K562 (cell line): ENCODE data around the gene PIGB. TPM values are rescaled to one million over a fixed set of nuclear protein-coding genes. Genes with fewer than 3 reads are reported as not detected.

Source experiments
- CBX1 ChIP-seq: sonication (generic); IDR thresholded peaks from 2 replicates; pipeline ENCODE4 v1.6.1; 2016; ENCODE audit warnings: antibody characterized with exemption, low read depth, mild to moderate bottlenecking
- CHD1 ChIP-seq: fragments of 200-600 bp; sonication (generic); IDR thresholded peaks from one replicate; pipeline ENCODE4 v1.6.1; 2012; ENCODE audit warnings: mild to moderate bottlenecking, moderate library complexity, low read length, inconsistent platforms
- ETV1 ChIP-seq: fragments of 450-650 bp; conservative IDR thresholded peaks from 2 replicates; pipeline ENCODE4 v1.6.1; 2016; ENCODE audit warnings: missing genetic modification characterization, control low read depth, low read depth, missing compliant biosample characterization
- FOXK2 ChIP-seq, 2 experiments: fragments of 450-650 bp; IDR thresholded peaks in 1 of 2; conservative IDR thresholded peaks in 1 of 2; 2 replicates each; pipeline ENCODE4 v1.6.1; 2016; ENCODE audit warnings: low read depth in 2 of 2, mild to moderate bottlenecking in 1 of 2
- HDAC6 ChIP-seq: IDR thresholded peaks from 2 replicates; pipeline ENCODE4 v1.6.1; 2012; ENCODE audit warnings: low read depth, mild to moderate bottlenecking, control low read depth, inconsistent platforms, low read length, moderate library complexity
- HNRNPLL ChIP-seq: fragments of 200-400 bp; formaldehyde crosslinking; IDR thresholded peaks from 2 replicates; pipeline ENCODE4 v1.6.1; 2017; ENCODE audit warnings: low read length, low read depth, mild to moderate bottlenecking; ENCODE audit not compliant: poor library complexity, severe bottlenecking
- MXI1 ChIP-seq: IDR thresholded peaks from 2 replicates; pipeline ENCODE4 v1.6.1; 2011; ENCODE audit warnings: low read depth, mild to moderate bottlenecking, improper control_type of control experiment, low read length
- PTRF ChIP-seq: fragments of 450-650 bp; IDR thresholded peaks from 2 replicates; pipeline ENCODE4 v1.6.1; 2016; ENCODE audit warnings: mild to moderate bottlenecking, missing genetic modification characterization, missing compliant biosample characterization
- RAD21 ChIP-seq, 2 experiments: fragments of 250-450 bp in 1 of 2; fragments of 450-650 bp in 1 of 2; sonication (Bioruptor Pico) in 1 of 2; formaldehyde crosslinking in 1 of 2; IDR thresholded peaks in 1 of 2; conservative IDR thresholded peaks in 1 of 2; 2 replicates each; pipeline versions ENCODE4 v1.4.0 to v1.8.0; 2020 to 2022; ENCODE audit warnings: mild to moderate bottlenecking in 2 of 2, moderate library complexity in 1 of 2
- RCOR1 ChIP-seq, 2 experiments: IDR thresholded peaks; 2 replicates each; pipeline ENCODE4 v1.6.1; 2012; ENCODE audit warnings: low read depth in 2 of 2, low read length in 2 of 2, borderline replicate concordance in 1 of 2, improper control_type of control experiment in 1 of 2
- RNF2 ChIP-seq: sonication (generic); IDR thresholded peaks from 2 replicates; pipeline ENCODE4 v1.6.1; 2016
- RUNX1 ChIP-seq: sonication (generic); IDR thresholded peaks from 2 replicates; pipeline ENCODE4 v1.6.1; 2016; ENCODE audit warnings: antibody characterized with exemption, low read depth
- SETDB1 ChIP-seq: IDR thresholded peaks from one replicate; pipeline ENCODE4 v1.6.1; 2012; ENCODE audit warnings: low read length, control low read depth, inconsistent platforms
- SMARCA5 ChIP-seq: fragments of 450-650 bp; IDR thresholded peaks from 2 replicates; pipeline ENCODE4 v1.6.1; 2016
- STAT5A ChIP-seq: IDR thresholded peaks from 2 replicates; pipeline ENCODE4 v1.6.1; 2012; ENCODE audit warnings: low read length, inconsistent platforms, borderline replicate concordance
- TBP ChIP-seq: optimal IDR thresholded peaks from 2 replicates; pipeline ENCODE3; 2011; ENCODE audit warnings: low read depth, low read length, improper control_type of control experiment
- ZFPM2 ChIP-seq: fragments of 250-450 bp; sonication (Bioruptor Pico); IDR thresholded peaks from 2 replicates; pipeline ENCODE4 v1.5.1; 2022; ENCODE audit warnings: mild to moderate bottlenecking
- ZKSCAN3 ChIP-seq: fragments of 250-450 bp; sonication (Bioruptor Pico); IDR thresholded peaks from 2 replicates; pipeline ENCODE4 v1.4.0; 2020
- ZKSCAN8 ChIP-seq: fragments of 200-800 bp; sonication (Bioruptor generic); IDR thresholded peaks from 2 replicates; pipeline ENCODE4 v1.6.1; 2016; ENCODE audit warnings: missing genetic modification characterization, missing compliant biosample characterization
- ZNF282 ChIP-seq: sonication (generic); formaldehyde crosslinking; IDR thresholded peaks from 2 replicates; pipeline ENCODE4 v1.8.1; 2023; ENCODE audit warnings: missing genetic modification reagents
- ZNF561 ChIP-seq: fragments of 450-650 bp; formaldehyde crosslinking; conservative IDR thresholded peaks from 2 replicates; pipeline ENCODE4 v1.4.0; 2020; ENCODE audit warnings: mild to moderate bottlenecking, moderate library complexity
- polyA plus RNA-seq, 8 experiments: library from polyadenylated mRNA; depleted of rRNA in 4 of 8; stranded (reverse) in 5 of 8; unstranded in 3 of 8; fragments of >200 nt; fragmentation: Nextera tagmentation in 2 of 8; fragmentation: Illumina TruSeq in 1 of 8; extraction: Ambion mirVana in 2 of 8; extraction: Trizol in 1 of 8; gene quantifications; 2 replicates each; pipeline versions ENCODE4 v1.2.1 to v1.2.3, GENCODE V29; 2011 to 2014; ENCODE audit warnings: inconsistent platforms in 1 of 8, missing spikeins in 1 of 8
- total RNA-seq, 7 experiments: library from RNA; depleted of rRNA in 6 of 7; stranded (reverse); fragments of >200 nt in 6 of 7; fragmentation: Illumina TruSeq in 2 of 7; extraction: Trizol in 2 of 7; gene quantifications; 2 replicates each; pipeline versions ENCODE4 v1.2.1 to v1.2.3, GENCODE V29; 2011 to 2021; ENCODE audit warnings: low replicate concordance in 1 of 7
- TF ChIP-seq, protein P1 (sequence below): sonication (generic); formaldehyde crosslinking; IDR thresholded peaks from 2 replicates; pipeline ENCODE4 v1.9.0; 2022; ENCODE audit warnings: mild to moderate bottlenecking, missing genetic modification reagents
- TF ChIP-seq, protein P2 (sequence below): fragments of 450-650 bp; conservative IDR thresholded peaks from 2 replicates; pipeline ENCODE4 v1.6.1; 2016; ENCODE audit warnings: missing genetic modification characterization, low read depth, mild to moderate bottlenecking, control low read depth, missing compliant biosample characterization
- TF ChIP-seq, protein P3 (sequence below): fragments of 250-450 bp; sonication (Bioruptor Pico); IDR thresholded peaks from 2 replicates; pipeline ENCODE4 v1.8.0; 2021; ENCODE audit warnings: borderline replicate concordance, mild to moderate bottlenecking, moderate library complexity; ENCODE audit not compliant: poor library complexity, severe bottlenecking
- TF ChIP-seq, protein P4 (sequence below): fragments of 250-450 bp; sonication (Bioruptor Pico); IDR thresholded peaks from 2 replicates; pipeline ENCODE4 v1.9.0; 2021; ENCODE audit warnings: mild to moderate bottlenecking, inconsistent platforms

Gene PIGB
- total and polyA plus RNA-seq, 9 of the 15 experiments (the other 6 are each of a cell fraction or from before 2014, with no cell fraction given): 9.9 to 32.3 (median 18.2) TPM

DNA sequence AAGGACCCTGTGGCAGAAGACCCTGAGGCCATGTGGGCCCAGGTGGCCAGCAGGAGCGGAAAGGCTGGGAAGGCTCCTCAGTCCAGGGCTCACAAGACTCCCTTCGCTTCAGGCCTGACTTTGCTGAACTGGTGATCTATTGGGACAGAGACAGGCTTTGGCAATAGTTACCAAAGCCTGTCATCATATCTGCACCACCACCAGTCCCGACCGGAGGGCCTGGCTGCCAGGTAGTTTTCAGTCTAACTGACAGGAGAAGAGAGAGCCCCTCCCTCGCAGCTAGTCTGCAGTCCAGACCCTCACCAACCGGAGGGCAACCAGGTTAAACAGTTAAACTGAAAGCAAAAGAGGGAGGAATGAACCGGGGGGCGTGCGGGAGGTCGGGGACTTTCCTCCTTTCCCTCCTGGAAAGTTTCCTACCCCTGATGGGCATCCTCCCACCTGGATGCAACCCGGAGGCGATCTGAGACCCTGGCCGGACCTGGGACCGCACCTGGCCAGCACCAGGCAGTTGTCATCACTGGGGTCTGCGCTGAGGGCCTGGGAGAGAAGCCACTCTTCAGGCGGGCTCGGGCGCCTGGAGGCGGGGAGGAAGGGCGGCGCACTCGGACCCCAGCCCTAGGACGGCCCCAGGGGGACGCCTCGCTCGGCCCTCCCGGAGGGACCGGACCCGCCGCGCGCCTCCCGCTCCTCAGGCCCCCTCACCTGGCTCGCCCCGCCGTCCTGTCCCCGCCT is 29.8 kb upstream of the PIGB start (continued):
- TF ChIP-seq MXI1 (no peak), FOXK2 (conservative IDR thresholded peaks at IDR 0.05 in 1 of 2, IDR thresholded peaks at IDR 0.05 in 1 of 2; ENCODE audit: low read depth in 2 of 2) (no peak), ZKSCAN8 (CRISPR knock-in tag) (no peak), ETV1 (tag) (no peak), SETDB1 (no peak), SMARCA5 (no peak), TBP (peak; percentile 24), ZNF561 (no peak), ZNF282 (CRISPR knock-in tag) (no peak), RCOR1 (IDR thresholded peaks at IDR 0.05; ENCODE audit: borderline replicate concordance in 1 of 2, low read depth in 2 of 2, low read length in 2 of 2) (0 out of 4 replicates have a peak, but pooled peaks of 1 of the 2 experiments have one; percentile 6), PTRF (no peak), CBX1 (no peak), HNRNPLL (peak; percentile 28), RUNX1 (no peak), RNF2 (no peak), ZFPM2 (no peak), HDAC6 (no peak), STAT5A (no peak), ZKSCAN3 (CRISPR knock-in tag) (no peak), RAD21 (CRISPR knock-in tag; conservative IDR thresholded peaks at IDR 0.05 in 1 of 2, IDR thresholded peaks at IDR 0.05 in 1 of 2) (peak in 1 of 2 experiments; percentile 20; a peak in 3 of 4 replicates), CHD1 (no peak)
- TF ChIP-seq, protein P1, sequence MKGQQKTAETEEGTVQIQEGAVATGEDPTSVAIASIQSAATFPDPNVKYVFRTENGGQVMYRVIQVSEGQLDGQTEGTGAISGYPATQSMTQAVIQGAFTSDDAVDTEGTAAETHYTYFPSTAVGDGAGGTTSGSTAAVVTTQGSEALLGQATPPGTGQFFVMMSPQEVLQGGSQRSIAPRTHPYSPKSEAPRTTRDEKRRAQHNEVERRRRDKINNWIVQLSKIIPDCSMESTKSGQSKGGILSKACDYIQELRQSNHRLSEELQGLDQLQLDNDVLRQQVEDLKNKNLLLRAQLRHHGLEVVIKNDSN: no peak
- TF ChIP-seq, protein P2, sequence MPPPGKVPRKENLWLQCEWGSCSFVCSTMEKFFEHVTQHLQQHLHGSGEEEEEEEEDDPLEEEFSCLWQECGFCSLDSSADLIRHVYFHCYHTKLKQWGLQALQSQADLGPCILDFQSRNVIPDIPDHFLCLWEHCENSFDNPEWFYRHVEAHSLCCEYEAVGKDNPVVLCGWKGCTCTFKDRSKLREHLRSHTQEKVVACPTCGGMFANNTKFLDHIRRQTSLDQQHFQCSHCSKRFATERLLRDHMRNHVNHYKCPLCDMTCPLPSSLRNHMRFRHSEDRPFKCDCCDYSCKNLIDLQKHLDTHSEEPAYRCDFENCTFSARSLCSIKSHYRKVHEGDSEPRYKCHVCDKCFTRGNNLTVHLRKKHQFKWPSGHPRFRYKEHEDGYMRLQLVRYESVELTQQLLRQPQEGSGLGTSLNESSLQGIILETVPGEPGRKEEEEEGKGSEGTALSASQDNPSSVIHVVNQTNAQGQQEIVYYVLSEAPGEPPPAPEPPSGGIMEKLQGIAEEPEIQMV (tag): no peak
- TF ChIP-seq, protein P3, sequence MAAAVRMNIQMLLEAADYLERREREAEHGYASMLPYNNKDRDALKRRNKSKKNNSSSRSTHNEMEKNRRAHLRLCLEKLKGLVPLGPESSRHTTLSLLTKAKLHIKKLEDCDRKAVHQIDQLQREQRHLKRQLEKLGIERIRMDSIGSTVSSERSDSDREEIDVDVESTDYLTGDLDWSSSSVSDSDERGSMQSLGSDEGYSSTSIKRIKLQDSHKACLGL (CRISPR knock-in tag): no peak
- TF ChIP-seq, protein P4, sequence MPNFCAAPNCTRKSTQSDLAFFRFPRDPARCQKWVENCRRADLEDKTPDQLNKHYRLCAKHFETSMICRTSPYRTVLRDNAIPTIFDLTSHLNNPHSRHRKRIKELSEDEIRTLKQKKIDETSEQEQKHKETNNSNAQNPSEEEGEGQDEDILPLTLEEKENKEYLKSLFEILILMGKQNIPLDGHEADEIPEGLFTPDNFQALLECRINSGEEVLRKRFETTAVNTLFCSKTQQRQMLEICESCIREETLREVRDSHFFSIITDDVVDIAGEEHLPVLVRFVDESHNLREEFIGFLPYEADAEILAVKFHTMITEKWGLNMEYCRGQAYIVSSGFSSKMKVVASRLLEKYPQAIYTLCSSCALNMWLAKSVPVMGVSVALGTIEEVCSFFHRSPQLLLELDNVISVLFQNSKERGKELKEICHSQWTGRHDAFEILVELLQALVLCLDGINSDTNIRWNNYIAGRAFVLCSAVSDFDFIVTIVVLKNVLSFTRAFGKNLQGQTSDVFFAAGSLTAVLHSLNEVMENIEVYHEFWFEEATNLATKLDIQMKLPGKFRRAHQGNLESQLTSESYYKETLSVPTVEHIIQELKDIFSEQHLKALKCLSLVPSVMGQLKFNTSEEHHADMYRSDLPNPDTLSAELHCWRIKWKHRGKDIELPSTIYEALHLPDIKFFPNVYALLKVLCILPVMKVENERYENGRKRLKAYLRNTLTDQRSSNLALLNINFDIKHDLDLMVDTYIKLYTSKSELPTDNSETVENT (CRISPR knock-in tag): 0 out of 2 replicates have a peak, but pooled peaks have one; percentile 30
